GM21619 (cell line): Measurements from ENCODE around the gene CCL13.

Source experiments
- ATAC-seq: cut with Tn5 transposase; IDR thresholded peaks from one replicate; pipeline ENCODE4 v1.9.1; 2021; ENCODE audit not compliant: unreplicated experiment

CCL13 gene

DNA sequence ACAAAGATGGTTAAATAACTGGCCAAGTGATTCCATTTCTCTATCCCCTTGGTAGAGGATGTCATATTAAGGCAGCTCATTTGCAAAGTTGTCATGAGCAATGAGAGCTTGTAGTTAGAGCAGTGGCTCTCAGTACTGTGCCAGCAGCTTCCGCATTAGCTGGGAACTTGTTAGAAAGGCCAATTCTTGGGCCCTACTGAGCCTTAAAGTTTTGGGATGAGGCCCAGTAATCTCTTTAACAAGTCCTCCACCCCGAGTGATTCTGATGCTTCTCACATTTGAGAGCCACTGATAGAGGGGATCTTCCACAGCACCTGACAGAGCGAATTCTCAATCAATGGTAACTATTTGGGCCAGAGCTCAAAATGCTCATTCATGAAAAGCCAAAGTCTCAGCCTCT lies 26.9 kb downstream of the CCL13 start:
- ATAC-seq: no peak

DNA sequence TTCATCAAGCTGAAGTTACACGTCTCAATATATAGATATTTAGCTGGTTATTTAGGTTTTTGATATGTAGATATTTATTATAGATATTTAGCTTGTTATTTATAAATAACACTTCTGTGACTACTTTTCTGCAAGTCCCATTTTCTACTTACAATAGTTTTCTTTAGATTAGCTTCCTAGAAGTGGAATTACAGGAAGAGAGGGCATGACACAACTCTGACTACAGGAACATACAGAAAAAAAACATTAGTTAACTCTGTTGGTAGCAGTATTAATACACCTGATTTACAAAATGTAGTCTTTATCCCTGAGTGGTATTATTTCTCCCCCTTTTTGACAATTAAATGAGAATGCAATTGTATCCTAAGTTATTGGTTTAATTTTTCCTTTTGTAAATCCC lies 28.0 kb downstream of the CCL13 start:
- no peak for ATAC-seq

DNA sequence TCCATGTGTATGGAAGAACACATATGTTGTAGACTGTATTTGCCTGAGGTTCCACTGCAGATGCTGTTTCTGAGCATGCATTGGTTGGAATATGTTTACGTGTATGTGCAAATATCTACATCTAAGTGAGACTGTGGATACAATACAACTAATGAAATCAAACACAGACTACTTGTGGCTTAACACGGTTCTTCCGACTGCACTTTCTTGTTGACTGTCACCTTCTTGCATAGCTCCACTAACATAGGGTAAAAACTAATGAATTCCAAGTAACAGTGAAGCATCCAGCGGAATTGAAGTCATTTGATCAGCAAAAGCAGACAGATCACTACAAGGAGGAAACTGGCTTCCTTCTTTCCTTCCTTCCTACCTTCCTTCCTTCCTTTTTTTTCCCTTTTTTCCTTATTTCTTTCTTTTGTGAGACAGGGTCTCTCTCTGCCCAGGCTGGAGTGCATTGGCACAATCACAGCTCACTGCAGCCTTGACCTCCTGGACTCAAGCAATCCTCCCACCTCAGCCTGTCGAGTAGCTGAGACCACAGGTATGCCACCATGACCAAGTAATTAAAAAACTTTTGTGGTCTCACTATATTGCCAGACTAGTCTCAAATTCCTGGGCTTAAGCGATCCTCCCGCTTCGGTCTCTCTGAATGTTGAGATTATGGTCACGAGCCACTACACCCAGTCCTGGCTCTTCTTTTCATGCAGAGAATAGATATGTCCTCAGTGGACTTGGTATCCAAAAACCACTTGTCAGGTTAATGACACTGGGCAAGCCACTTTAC lies 28.7 kb downstream of the CCL13 start:
- ATAC-seq: no peak

DNA sequence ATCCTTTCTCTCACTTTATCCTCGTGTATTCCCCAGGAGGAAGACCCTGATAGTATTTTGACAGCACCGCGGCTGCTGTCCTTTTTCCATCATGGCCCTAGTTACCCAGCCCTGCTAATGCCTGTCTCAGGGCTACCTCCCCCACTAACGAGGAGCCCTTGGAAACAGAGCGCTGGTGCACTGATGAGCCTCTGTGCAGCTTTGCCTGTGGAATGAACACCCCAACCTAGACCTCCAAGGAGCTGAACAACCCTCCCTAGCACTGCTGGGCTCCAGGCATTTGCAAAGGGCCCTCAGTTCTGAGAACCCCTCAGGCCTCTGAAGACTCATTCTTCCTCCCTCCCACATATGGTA lies 30.0 kb downstream of the CCL13 start:
- ATAC-seq: no peak

DNA sequence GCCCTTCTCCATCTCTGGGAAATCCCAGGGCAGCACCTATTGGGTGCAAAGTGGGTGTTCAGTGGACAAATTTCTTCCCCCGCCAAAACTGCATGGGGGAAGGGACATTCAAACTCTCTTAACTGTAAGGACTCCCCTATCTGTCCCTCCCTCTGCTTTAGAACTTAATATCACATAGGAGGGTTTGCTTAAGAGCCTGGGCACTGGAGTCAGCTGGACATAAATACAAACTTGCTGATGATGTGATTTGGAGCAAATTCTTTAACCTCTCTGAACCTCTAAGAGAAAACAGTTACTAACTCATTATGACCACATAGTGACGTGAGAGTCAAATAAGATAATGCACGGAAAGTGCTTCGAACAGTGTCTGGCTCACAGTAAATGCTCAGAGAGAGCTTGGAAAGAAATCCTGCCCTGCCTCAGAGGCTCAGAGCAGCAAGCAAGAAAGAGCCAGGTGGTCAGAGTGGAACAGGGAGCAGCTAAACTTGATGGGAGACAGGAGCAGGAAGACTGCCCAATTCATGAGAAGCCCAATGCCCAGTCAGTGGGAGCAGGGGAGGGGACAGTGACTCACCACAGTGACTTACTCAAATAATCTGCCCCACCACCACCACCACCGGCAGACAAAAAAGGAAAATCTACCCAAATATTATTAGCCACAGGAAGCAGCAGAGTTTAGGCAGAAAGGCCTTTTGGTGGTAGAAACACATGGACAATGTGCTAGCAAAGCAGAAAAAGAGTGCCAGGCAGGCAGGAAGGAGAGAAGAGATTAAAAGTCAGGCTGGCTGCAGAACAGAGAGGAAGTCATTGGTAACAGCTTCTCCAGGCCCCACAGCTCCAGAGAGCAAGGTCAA lies 30.6 kb downstream of the CCL13 start:
- no peak for ATAC-seq

DNA sequence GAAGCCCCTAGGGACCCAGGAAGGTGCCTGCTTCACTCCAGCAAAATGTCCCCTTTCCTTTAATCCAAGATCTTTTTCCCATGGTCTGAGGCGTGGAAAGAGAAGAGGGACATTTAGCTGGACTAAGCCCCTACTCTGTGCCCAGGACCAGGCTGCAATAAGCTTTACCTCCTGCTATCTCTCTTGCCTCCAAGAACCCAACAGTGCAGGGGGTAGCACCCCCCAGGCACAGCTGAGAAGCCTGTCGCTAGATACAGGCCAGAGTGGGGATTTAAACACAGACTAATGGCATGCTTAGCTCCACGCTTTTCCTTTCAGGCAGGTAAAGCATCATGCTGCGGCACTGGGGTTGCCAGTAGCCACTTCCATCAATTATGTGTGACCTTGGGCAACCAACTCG lies 31.3 kb downstream of the CCL13 start:
- no peak for ATAC-seq

DNA sequence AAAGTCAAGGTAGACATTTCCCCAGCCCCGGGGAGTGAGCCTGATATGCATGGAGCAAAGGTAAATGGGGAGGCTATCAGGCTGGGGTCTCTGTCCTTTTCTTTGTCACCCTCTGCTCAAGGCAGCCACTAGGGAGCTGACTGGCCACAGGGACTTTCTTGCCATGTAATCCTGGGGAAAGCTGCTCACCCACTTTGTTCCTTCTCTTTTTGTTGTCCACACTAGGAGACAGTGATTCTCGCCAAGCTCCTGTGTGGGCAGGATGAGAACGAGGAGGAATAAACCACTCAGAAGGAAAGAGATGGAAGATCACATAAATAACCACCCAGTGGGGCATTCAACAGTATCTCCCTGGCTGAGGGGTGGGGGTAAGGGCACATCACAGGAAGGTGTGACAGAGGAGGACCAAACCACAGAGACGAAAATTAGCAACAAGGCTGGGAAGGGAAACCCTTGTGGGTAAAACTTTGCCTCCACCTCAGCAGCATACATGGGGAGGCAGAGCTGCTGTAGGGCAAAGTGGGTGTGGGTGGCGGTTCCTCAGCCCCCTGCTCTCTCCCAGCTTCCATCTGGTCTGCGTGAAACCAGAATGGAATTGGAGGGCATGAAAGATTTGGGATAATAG lies 33.0 kb downstream of the CCL13 start:
- ATAC-seq: no peak

DNA sequence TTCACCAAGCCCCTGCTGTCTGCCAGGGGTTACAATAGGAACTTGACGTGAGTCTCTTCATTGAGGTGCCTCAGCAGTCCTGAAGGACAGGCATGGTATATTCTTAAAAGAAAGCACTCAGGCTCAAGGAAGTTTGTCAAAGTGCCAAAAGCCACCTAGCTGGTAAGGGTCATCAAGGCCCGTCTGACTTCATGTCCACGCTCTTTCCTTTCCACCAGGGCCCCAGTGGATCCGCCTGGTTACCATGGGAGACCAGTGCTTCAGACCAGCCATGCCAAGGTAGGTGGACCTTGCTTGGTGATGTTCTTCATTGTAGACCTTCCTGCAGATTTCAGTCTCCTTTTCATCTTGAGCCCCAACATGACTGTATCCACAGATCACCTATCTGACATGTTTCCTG lies 34.4 kb downstream of the CCL13 start:
- no peak for ATAC-seq

DNA sequence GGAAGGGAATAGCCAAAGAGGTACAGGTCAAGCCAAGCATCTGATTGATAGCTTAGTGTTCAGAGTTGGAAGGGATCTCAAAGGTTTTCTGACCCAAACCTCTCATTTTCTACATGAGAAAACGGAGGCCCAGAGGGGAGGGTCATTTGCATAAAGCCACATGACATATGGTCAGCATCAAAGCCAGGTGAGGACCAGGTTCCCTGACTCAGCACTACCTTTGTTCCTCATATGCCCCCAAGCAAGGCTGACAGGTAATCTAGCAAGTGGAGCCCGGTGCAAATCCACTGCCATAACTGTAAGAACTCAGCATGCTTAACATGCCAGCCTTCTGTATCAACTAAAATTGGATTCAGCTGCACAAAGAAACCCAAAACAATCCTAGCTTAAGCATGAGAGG lies 35.0 kb downstream of the CCL13 start:
- ATAC-seq: no peak

DNA sequence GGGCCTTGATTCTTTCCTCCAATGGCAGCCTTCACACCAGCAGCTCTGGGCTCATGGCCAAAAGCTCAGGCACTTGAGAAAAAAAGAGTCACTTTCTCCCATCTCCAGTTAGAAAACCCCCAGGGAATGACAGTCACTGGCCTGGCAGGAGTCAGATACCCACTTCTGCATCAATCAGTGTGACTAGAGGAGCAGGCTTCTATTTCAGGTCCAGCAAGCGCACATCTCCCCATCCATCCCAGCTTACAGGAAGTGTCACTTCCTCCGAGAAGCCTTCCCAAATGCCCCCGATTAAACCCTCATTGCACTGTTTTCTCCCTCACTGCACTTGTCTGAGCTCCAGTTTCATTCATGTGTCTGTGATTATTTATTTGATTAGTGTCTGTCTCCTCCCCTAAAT lies 37.1 kb downstream of the CCL13 start:
- ATAC-seq: no peak

DNA sequence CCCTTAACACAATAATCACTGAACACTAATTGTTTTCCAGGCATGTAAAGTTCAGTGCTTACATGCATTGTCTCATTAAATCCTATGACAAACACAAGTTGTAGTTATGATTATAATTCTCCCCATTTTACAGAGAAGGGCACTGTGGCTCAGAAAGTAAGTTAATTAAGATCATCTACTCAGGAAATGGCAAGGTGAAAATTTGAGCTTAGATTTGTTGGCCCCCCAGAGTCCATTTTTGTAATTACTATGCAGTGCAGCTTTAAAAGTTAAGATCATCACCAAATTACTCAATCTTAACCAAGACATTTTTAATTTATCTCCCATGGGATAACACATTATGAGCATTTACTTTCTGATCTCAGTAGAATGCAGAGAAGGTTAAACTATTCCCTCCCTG lies 41.0 kb downstream of the CCL13 start:
- ATAC-seq: no peak

DNA sequence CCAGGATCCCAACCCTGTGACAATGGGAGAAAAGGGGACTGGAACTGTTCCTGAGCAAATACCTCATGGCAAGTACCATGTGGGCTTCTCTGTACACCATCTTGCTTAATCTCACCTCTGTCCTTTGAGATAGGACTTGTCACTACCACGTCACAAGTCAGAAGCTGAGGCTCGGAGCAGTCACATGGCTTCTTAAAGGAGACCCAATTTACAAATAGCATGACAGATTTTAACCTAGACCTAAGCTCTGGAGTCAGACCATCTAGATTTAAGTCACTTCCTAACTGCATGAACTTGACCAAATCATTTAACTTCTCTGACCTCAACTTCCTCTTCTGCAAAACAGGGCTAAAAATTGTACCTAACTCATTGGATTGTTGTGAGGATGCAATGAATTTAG lies 42.7 kb downstream of the CCL13 start:
- no peak for ATAC-seq

DNA sequence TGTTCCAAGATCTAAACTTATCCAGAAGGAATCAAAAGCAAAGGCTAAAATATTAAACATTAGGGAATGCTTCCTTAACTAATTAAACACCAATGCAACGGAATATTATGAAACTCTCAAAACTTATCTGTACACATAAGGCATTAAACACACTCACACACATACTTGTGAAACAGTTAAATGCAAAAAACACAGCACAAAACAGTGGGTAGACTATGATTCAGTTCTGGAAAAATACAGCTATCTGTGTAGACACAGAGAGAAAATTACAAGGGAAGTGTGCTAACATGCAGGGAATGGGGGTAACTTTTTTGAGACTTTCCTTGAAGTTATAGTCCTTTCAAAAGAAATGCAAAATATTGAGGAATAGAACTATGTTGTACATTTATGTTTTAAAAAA lies 43.4 kb downstream of the CCL13 start:
- ATAC-seq: no peak

DNA sequence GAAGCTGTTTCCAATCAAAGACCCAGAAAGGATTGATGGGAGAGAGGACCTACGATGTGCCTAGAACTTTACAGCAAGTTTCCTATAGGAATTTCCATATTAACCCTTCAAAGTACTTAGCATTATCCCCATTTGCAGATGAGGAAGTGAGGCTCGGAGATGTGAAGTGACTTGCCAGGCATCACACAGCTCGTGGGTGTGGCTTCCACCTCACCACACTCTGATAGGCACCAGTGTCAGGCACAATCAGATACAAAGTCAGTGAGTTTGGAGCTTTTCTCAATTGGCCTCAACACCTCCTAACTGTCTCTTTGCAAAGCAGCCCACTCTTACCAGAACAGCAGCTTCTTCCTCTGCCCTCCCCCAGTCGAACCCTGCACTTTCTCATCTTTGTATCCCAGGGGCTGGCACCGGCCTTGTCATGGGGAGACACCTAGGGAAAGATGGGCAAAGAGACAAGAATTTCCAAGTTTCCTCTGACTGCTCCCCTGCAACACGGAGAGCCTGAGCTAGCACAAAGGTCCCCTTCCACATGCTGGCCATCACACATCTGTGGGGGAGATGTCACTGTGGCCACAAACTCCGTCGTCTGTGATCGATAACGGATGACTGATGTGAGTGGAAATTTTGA lies 44.1 kb downstream of the CCL13 start:
- no peak for ATAC-seq

DNA sequence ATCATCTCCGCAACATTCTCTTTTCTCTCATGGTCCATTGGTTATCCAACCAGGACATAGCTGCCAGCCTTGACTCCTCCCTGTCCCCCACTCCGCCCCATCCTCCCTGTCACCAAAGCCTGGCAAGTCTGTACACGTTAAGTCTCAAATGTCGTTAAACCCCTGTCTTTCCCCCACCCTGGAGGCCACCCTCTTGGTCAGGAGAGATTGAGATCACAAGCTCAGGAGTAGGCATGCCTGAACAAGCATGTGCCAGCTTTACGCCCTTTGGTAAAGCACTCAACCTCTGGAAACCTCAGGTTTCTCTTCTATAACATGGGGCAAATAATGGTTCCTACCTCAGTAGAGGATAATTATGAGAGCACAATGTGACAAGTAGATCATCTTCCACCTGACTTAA lies 44.9 kb downstream of the CCL13 start:
- no peak for ATAC-seq

DNA sequence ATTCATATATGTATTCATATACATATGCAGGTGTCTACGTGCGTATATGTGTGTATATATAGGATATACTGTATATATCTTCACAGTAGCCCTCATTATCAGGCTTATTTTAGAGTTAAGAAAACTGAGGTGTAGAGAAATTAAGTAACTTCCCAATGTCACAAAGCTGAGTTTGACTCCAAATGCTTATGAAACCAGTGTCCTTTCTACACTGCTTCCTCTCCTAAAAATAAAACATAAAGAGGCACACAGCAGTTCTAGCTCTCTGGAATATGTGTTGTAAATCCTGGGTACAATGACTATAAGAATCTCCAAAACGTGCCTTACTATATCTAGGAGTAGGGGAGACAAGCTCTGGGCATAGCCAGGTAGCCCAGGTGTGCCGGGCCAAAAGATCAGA lies 46.7 kb downstream of the CCL13 start:
- no peak for ATAC-seq

DNA sequence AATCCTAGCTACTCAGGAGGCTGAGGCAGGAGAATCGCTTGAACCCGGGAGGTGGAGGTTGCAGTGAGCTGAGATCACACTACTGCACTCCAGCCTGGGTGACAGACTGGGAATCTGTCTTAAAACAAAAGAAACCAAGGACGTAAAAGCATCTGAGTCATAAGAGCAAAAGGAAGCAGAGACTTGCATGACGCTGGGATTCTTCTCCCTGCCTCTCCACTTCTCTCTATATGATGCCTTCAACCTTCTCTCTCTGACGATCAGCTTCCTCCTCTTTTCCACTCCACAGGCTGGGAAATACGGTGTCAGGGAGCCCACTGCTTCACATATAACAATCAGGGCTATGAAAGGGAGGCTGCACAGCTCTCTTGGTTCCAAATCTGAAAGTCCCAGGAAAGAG lies 49.9 kb downstream of the CCL13 start:
- ATAC-seq: no peak
